ENCODE measurements around the gene P4HA2. TPM values are rescaled to one million over a fixed set of nuclear protein-coding genes. Genes with fewer than 3 reads are reported as not detected.

The P4HA2 gene
- total and polyA plus RNA-seq, 2 of the 13 experiments (the other 11 are each of a cell fraction or from before 2014, with no cell fraction given): 37.7 to 126 TPM

DNA sequence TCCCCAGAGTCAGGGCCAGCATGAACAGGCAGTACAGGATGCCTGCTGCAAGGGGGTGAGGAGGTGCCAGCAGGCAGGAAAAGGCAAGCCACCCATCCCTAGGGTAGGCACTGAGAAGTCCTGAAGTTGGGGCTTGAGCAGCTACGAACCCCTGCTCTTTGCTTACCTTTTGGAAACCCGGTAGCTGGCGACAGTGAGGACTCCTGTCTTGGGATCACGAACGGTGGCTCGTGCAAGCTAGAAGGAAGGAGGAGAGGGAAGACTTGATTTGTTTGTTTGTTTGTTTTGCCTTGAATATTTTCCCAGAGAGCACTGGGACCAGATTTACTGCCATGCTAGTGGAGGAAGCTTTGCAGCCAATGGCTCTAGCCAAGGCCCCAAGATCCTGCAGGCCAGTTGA is 23.7 kb downstream of the P4HA2 start (continued):
- TF ChIP-seq ZKSCAN8 (CRISPR knock-in tag; IDR thresholded peaks at IDR 0.05; ENCODE audit: borderline replicate concordance) (no peak), HNF4A (CRISPR knock-in tag; IDR thresholded peaks at IDR 0.05) (no peak), FOXK1 (CRISPR knock-in tag; IDR thresholded peaks at IDR 0.05; ENCODE audit: borderline replicate concordance, low read depth) (no peak), ZNF326 (CRISPR knock-in tag; IDR thresholded peaks at IDR 0.05; ENCODE audit: borderline replicate concordance) (no peak), HMGA1 (CRISPR knock-in tag; conservative IDR thresholded peaks at IDR 0.05) (no peak), SNAPC2 (CRISPR knock-in tag; IDR thresholded peaks at IDR 0.05) (no peak), MYNN (CRISPR knock-in tag; IDR thresholded peaks at IDR 0.05; ENCODE audit: low read depth) (no peak)

- H3K4me1 ChIP-seq (ENCODE audit: insufficient read depth, low read length): no peaks in the 10 kb centered on the region
- H3K27me3 ChIP-seq (ENCODE audit: control insufficient read depth in 1 of 2, insufficient read depth in 2 of 2, low read length in 2 of 2): no peaks in the 10 kb centered on the region
- intact Hi-C loops (cut with micrococcal nuclease; ENCODE audit: unreplicated experiment): no loop called here
- TF ChIP-seq ZNF343 (CRISPR knock-in tag; IDR thresholded peaks at IDR 0.05) (no peak), ELF1 (CRISPR knock-in tag; IDR thresholded peaks at IDR 0.05) (no peak), SYNCRIP (IDR thresholded peaks at IDR 0.05; ENCODE audit: insufficient read depth, low read depth, low read length) (no peak), GATAD1 (CRISPR knock-in tag; IDR thresholded peaks at IDR 0.05) (no peak), ZNF558 (CRISPR knock-in tag; IDR thresholded peaks at IDR 0.05; ENCODE audit: borderline replicate concordance) (no peak), ARID4A (CRISPR knock-in tag; IDR thresholded peaks at IDR 0.05; ENCODE audit: borderline replicate concordance) (no peak)
- TF ChIP-seq, protein P1, sequence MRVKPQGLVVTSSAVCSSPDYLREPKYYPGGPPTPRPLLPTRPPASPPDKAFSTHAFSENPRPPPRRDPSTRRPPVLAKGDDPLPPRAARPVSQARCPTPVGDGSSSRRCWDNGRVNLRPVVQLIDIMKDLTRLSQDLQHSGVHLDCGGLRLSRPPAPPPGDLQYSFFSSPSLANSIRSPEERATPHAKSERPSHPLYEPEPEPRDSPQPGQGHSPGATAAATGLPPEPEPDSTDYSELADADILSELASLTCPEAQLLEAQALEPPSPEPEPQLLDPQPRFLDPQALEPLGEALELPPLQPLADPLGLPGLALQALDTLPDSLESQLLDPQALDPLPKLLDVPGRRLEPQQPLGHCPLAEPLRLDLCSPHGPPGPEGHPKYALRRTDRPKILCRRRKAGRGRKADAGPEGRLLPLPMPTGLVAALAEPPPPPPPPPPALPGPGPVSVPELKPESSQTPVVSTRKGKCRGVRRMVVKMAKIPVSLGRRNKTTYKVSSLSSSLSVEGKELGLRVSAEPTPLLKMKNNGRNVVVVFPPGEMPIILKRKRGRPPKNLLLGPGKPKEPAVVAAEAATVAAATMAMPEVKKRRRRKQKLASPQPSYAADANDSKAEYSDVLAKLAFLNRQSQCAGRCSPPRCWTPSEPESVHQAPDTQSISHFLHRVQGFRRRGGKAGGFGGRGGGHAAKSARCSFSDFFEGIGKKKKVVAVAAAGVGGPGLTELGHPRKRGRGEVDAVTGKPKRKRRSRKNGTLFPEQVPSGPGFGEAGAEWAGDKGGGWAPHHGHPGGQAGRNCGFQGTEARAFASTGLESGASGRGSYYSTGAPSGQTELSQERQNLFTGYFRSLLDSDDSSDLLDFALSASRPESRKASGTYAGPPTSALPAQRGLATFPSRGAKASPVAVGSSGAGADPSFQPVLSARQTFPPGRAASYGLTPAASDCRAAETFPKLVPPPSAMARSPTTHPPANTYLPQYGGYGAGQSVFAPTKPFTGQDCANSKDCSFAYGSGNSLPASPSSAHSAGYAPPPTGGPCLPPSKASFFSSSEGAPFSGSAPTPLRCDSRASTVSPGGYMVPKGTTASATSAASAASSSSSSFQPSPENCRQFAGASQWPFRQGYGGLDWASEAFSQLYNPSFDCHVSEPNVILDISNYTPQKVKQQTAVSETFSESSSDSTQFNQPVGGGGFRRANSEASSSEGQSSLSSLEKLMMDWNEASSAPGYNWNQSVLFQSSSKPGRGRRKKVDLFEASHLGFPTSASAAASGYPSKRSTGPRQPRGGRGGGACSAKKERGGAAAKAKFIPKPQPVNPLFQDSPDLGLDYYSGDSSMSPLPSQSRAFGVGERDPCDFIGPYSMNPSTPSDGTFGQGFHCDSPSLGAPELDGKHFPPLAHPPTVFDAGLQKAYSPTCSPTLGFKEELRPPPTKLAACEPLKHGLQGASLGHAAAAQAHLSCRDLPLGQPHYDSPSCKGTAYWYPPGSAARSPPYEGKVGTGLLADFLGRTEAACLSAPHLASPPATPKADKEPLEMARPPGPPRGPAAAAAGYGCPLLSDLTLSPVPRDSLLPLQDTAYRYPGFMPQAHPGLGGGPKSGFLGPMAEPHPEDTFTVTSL (CRISPR knock-in tag; IDR thresholded peaks at IDR 0.05; ENCODE audit: borderline replicate concordance): no peak
- no peak overlapping the region for H3K9ac ChIP-seq (ENCODE audit: insufficient read depth, low read depth, low read length)
- no peak overlapping the region for H3K4me3 ChIP-seq (replicated peaks in 1 of 3; ENCODE audit: insufficient read depth in 1 of 3, low read depth in 2 of 3, low read length in 3 of 3)
- no peaks in the 10 kb centered on the region for H4K20me1 ChIP-seq (ENCODE audit: insufficient read depth, low read length)
- no peaks in the 10 kb centered on the region for H3K9me3 ChIP-seq (ENCODE audit: low read length)
- no peak for FAIRE-seq
- 90% methylated on average over 4 of the region's 4 CpGs for WGBS (ENCODE audit: low lambda C conversion rate)
- ChIA-PET CTCF (ENCODE audit: low intra/inter-chr PET ratio, low total read pairs) (no interaction called here), POLR2A (no interaction called here)
- H3K27ac ChIP-seq (ENCODE audit: extremely low read length, insufficient read depth, low read length): no peak overlapping the region
- no TSS peak for BruUV-seq (replicated peaks)
- H2AFZ ChIP-seq (ENCODE audit: low read length): no peak overlapping the region
- no peak overlapping the region for H3K4me2 ChIP-seq (ENCODE audit: low read depth, low read length)
- in situ Hi-C loops (cut with HindIII; ENCODE audit: extremely low pct_ligation_motif_present, low pct_unique_long_range_greater_than_20kb): no loop called here
- DNase-seq (ENCODE audit: low spot score): no peak
- ATAC-seq: no peak
- peaks cover 13 to 50% of the 10 kb centered on the region in 2 experiments for H3K36me3 ChIP-seq (replicated peaks in 1 of 2; ENCODE audit: control insufficient read depth in 1 of 2, insufficient read depth in 2 of 2, low read length in 2 of 2)
- H3K79me2 ChIP-seq (ENCODE audit: insufficient read depth, low read length): no peaks in the 10 kb centered on the region
Observed at GRCh38 chr5:132203464-132203818, 24.2 kb downstream of the P4HA2 start.
